ENCODE measurements around the gene MYO7B. TPM values are rescaled to one million over a fixed set of nuclear protein-coding genes. Genes with fewer than 3 reads are reported as not detected.

The MYO7B gene
- total and polyA plus RNA-seq, 2 donors (not counting 1 experiment from before 2014, with no cell fraction given) = under 0.01 TPM; not detected in 1

DNA sequence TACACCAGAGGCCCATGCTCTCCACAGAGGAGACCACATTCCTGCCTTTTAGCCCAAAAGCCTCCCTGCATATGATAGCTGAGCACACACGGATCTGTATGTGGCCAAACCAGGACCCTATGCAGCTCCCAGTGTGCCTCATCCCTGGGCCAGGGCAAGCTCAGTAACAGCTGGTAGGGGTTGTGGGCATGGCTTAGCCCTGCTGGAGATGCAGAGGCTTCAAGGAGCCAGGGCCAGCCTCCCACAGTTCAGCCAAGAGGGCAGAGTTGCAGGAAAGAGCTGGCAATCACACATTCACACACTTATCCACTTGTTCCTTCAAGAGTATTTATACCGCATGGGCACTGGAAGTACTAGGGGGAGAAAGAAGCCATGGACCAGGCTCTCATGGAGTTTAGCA lies 141.4 kb downstream of the MYO7B start:
- Histone ChIP-seq H4K20me1 (ENCODE audit: control insufficient read depth, extremely low read depth, insufficient read depth, low read length) (no peaks in the 10 kb centered on the region), H2AFZ (ENCODE audit: low read length) (no peak overlapping the region), H3K27ac (ENCODE audit: insufficient read depth, low read length) (no peak overlapping the region), H3K4me2 (ENCODE audit: extremely low read depth, insufficient read depth, low read length) (no peak overlapping the region), H3K9me3 (ENCODE audit: control insufficient read depth, insufficient read depth, low read depth, low read length) (no peaks in the 10 kb centered on the region), H3K4me1 (ENCODE audit: control insufficient read depth, extremely low read depth, insufficient read depth, low read length) (peaks cover 6% of the 10 kb centered on the region), H3K79me2 (ENCODE audit: control insufficient read depth, insufficient read depth, low read length) (no peaks in the 10 kb centered on the region), H3K27me3 (ENCODE audit: control insufficient read depth, insufficient read depth, low read length) (peaks cover 18% of the 10 kb centered on the region), H3K4me3 (replicated peaks in 1 of 4; ENCODE audit: control extremely low read depth in 1 of 4, insufficient read depth in 1 of 4, low read depth in 3 of 4, low read length in 4 of 4) (no peak overlapping the region), H3K9ac (ENCODE audit: insufficient read depth, low read length) (no peak overlapping the region), H3K36me3 (ENCODE audit: control insufficient read depth, insufficient read depth, low read length) (no peaks in the 10 kb centered on the region)
- TF ChIP-seq, protein P1, sequence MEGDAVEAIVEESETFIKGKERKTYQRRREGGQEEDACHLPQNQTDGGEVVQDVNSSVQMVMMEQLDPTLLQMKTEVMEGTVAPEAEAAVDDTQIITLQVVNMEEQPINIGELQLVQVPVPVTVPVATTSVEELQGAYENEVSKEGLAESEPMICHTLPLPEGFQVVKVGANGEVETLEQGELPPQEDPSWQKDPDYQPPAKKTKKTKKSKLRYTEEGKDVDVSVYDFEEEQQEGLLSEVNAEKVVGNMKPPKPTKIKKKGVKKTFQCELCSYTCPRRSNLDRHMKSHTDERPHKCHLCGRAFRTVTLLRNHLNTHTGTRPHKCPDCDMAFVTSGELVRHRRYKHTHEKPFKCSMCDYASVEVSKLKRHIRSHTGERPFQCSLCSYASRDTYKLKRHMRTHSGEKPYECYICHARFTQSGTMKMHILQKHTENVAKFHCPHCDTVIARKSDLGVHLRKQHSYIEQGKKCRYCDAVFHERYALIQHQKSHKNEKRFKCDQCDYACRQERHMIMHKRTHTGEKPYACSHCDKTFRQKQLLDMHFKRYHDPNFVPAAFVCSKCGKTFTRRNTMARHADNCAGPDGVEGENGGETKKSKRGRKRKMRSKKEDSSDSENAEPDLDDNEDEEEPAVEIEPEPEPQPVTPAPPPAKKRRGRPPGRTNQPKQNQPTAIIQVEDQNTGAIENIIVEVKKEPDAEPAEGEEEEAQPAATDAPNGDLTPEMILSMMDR (conservative IDR thresholded peaks at IDR 0.05 in 1 of 2, IDR thresholded peaks at IDR 0.05 in 1 of 2; ENCODE audit: low read depth in 1 of 2, low read length in 2 of 2) = no peak
- TF ChIP-seq EZH2 (IDR thresholded peaks at IDR 0.05; ENCODE audit: low read length, missing control alignments) = no peak
- no peak for DNase-seq (ENCODE audit: low read depth in 2 of 2)

DNA sequence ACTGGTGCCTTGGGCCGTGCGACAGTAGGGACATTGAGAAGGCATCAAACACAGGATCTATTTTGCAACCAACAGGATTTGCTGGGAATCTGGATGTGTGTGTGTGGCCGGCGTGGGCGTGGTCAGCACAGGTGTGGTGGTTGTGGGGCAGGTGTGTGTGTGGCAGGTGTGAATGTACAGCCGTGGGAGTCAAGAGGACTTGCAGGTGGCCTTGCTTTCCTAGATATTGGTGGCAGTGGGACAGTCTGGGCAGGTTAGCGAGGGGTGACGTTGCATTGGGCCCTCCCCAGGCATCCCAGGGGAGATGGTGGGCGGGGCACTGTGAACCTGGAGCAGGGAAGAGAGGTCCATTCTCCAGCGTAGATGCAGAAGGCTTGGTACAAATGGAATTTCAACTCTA lies 143.0 kb downstream of the MYO7B start:
- Histone ChIP-seq H3K27ac (ENCODE audit: insufficient read depth, low read length) (no peak overlapping the region), H3K4me2 (ENCODE audit: extremely low read depth, insufficient read depth, low read length) (no peak overlapping the region), H3K27me3 (ENCODE audit: control insufficient read depth, insufficient read depth, low read length) (peaks cover 18% of the 10 kb centered on the region), H3K9ac (ENCODE audit: insufficient read depth, low read length) (no peak overlapping the region), H3K4me3 (replicated peaks in 1 of 4; ENCODE audit: control extremely low read depth in 1 of 4, insufficient read depth in 1 of 4, low read depth in 3 of 4, low read length in 4 of 4) (no peak overlapping the region), H3K4me1 (ENCODE audit: control insufficient read depth, extremely low read depth, insufficient read depth, low read length) (peaks cover 6% of the 10 kb centered on the region), H3K36me3 (ENCODE audit: control insufficient read depth, insufficient read depth, low read length) (no peaks in the 10 kb centered on the region), H3K79me2 (ENCODE audit: control insufficient read depth, insufficient read depth, low read length) (no peaks in the 10 kb centered on the region), H4K20me1 (ENCODE audit: control insufficient read depth, extremely low read depth, insufficient read depth, low read length) (no peaks in the 10 kb centered on the region), H3K9me3 (ENCODE audit: control insufficient read depth, insufficient read depth, low read depth, low read length) (no peaks in the 10 kb centered on the region), H2AFZ (ENCODE audit: low read length) (no peak overlapping the region)
- no peak for TF ChIP-seq EZH2 (IDR thresholded peaks at IDR 0.05; ENCODE audit: low read length, missing control alignments)
- TF ChIP-seq, protein P1 (conservative IDR thresholded peaks at IDR 0.05 in 1 of 2, IDR thresholded peaks at IDR 0.05 in 1 of 2; ENCODE audit: low read depth in 1 of 2, low read length in 2 of 2) = no peak
- DNase-seq (ENCODE audit: low read depth in 2 of 2) = no peak

DNA sequence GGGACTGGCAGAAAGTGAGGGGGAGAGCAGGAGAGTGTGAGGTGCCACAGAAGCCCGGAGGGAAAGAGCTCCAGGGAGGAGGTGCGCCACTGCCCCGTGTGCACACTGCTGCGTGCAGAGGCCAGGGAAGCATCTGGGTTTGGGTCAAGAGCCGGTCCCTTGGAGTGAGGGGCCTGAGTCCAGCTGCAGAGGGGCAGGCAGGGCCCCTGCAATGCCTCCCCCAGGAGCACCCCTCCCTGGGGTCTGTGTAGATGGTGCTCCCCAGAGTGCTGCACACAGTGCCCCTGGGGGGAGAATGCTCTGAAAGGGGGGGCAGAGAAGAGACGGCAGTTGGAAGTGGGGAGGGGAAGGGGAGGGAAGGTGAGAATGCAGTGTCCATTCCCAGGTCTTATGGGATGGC lies 143.5 kb downstream of the MYO7B start:
- H3K27ac ChIP-seq (ENCODE audit: insufficient read depth, low read length) = no peak overlapping the region
- H3K36me3 ChIP-seq (ENCODE audit: control insufficient read depth, insufficient read depth, low read length) = no peaks in the 10 kb centered on the region
- no peak overlapping the region for H3K4me3 ChIP-seq (replicated peaks in 1 of 4; ENCODE audit: control extremely low read depth in 1 of 4, insufficient read depth in 1 of 4, low read depth in 3 of 4, low read length in 4 of 4)
- H3K4me1 ChIP-seq (ENCODE audit: control insufficient read depth, extremely low read depth, insufficient read depth, low read length) = peaks cover 6% of the 10 kb centered on the region
- no peaks in the 10 kb centered on the region for H3K9me3 ChIP-seq (ENCODE audit: control insufficient read depth, insufficient read depth, low read depth, low read length)
- no peak for TF ChIP-seq EZH2 (IDR thresholded peaks at IDR 0.05; ENCODE audit: low read length, missing control alignments)
- TF ChIP-seq, protein P1 (conservative IDR thresholded peaks at IDR 0.05 in 1 of 2, IDR thresholded peaks at IDR 0.05 in 1 of 2; ENCODE audit: low read depth in 1 of 2, low read length in 2 of 2) = no peak
- H2AFZ ChIP-seq (ENCODE audit: low read length) = no peak overlapping the region
- H3K27me3 ChIP-seq (ENCODE audit: control insufficient read depth, insufficient read depth, low read length) = peaks cover 18% of the 10 kb centered on the region
- no peaks in the 10 kb centered on the region for H3K79me2 ChIP-seq (ENCODE audit: control insufficient read depth, insufficient read depth, low read length)
- H3K9ac ChIP-seq (ENCODE audit: insufficient read depth, low read length) = no peak overlapping the region
- no peak for DNase-seq (ENCODE audit: low read depth in 2 of 2)
- H4K20me1 ChIP-seq (ENCODE audit: control insufficient read depth, extremely low read depth, insufficient read depth, low read length) = no peaks in the 10 kb centered on the region
- H3K4me2 ChIP-seq (ENCODE audit: extremely low read depth, insufficient read depth, low read length) = no peak overlapping the region
